ENCODE results near the gene MAPK1.

The MAPK1 gene

GRCh38 chr22:21727768-21728167 lies 139.7 kb downstream of the MAPK1 start:
- H3K36me3 ChIP-seq (ENCODE audit: control insufficient read depth in 2 of 2, insufficient read depth in 1 of 2, low read length in 2 of 2) = no peaks in the 10 kb centered on the region
- H3K4me3 ChIP-seq (ENCODE audit: low read depth, low read length) = no peak overlapping the region
- ChIA-PET CTCF (interaction anchor here (1.6 to 3.3 kb wide), 2 partner anchors 16 to 210 kb away, joined by 3 to 22 read pairs; no protein-coding TSS in a partner anchor), POLR2A (no interaction called here)
- no peaks in the 10 kb centered on the region for H3K4me1 ChIP-seq (ENCODE audit: control insufficient read depth, insufficient read depth, low read length)
- no peak overlapping the region for H3K27ac ChIP-seq (ENCODE audit: extremely low read depth, low read depth, low read length)
- TF ChIP-seq KLF10 (tag by site-specific recombination; IDR thresholded peaks at IDR 0.05) = no peak
- no peak for TF ChIP-seq ZNF473 (tag by site-specific recombination; IDR thresholded peaks at IDR 0.05)
- no peak for TF ChIP-seq INSM2 (tag by site-specific recombination; IDR thresholded peaks at IDR 0.05)
- TF ChIP-seq ZNF280C (tag by site-specific recombination; IDR thresholded peaks at IDR 0.05) = no peak
- no peak for TF ChIP-seq ZBTB20 (tag by site-specific recombination; IDR thresholded peaks at IDR 0.05)
- no peak for TF ChIP-seq ZBTB44 (tag by site-specific recombination; IDR thresholded peaks at IDR 0.05)
- no peak for TF ChIP-seq CTCF (tag by site-specific recombination; IDR thresholded peaks at IDR 0.05)
- TF ChIP-seq BCL11A (tag by site-specific recombination; IDR thresholded peaks at IDR 0.05; ENCODE audit: low read depth) = no peak
- TF ChIP-seq ZNF513 (tag by site-specific recombination; IDR thresholded peaks at IDR 0.05) = no peak
- no peak for TF ChIP-seq PATZ1 (tag by site-specific recombination; IDR thresholded peaks at IDR 0.05)
- TF ChIP-seq ZNF416 (tag by site-specific recombination; IDR thresholded peaks at IDR 0.05) = no peak
- no peak for TF ChIP-seq ZNF350 (tag by site-specific recombination; IDR thresholded peaks at IDR 0.05)
- TF ChIP-seq ZNF645 (tag by site-specific recombination; IDR thresholded peaks at IDR 0.05) = no peak
- TF ChIP-seq PRDM2 (tag by site-specific recombination; IDR thresholded peaks at IDR 0.05; ENCODE audit: borderline replicate concordance) = no peak
- no peak for TF ChIP-seq ZXDB (tag by site-specific recombination; IDR thresholded peaks at IDR 0.05)
- no peak for TF ChIP-seq ZNF341 (tag by site-specific recombination; IDR thresholded peaks at IDR 0.05; ENCODE audit: low read depth)
- H3K9me3 ChIP-seq (ENCODE audit: control insufficient read depth, insufficient read depth, low read depth, low read length) = no peaks in the 10 kb centered on the region

All from HEK293 (cell line).